Type B pancreatic cell (in vitro differentiated cells): Measurements from ENCODE around the gene KCNB1. TPM values are rescaled to one million over a fixed set of nuclear protein-coding genes. Genes with fewer than 3 reads are reported as not detected.
A peak's percentile ranks its signal among the peaks of the same experiment; 100 is the strongest.

ENCODE experiments used
- DNase-seq: peaks from one replicate; pipeline ENCODE4 v3.0.0; 2021; ENCODE audit warnings: mixed read lengths; ENCODE audit not compliant: unreplicated experiment; ENCODE audit errors: extremely low spot score
- H3K27ac Mint-ChIP-seq: 2 replicates; pipeline ENCODE4 v1.8.0; 2021; ENCODE audit warnings: mild to moderate bottlenecking, mixed read lengths
- H3K27me3 Mint-ChIP-seq: 2 replicates; pipeline ENCODE4 v1.8.0; 2021; ENCODE audit warnings: mixed read lengths
- H3K36me3 Mint-ChIP-seq: 2 replicates; pipeline ENCODE4 v1.8.0; 2021; ENCODE audit warnings: mixed read lengths
- H3K4me1 Mint-ChIP-seq: one replicate; pipeline ENCODE4 v1.8.0; 2021; ENCODE audit warnings: mixed read lengths; ENCODE audit not compliant: unreplicated experiment
- H3K4me3 Mint-ChIP-seq: 2 replicates; pipeline ENCODE4 v1.8.0; 2021; ENCODE audit warnings: mild to moderate bottlenecking, mixed read lengths
- H3K9me3 Mint-ChIP-seq: 2 replicates; pipeline ENCODE4 v1.8.0; 2021; ENCODE audit warnings: mixed read lengths
- CTCF ChIP-seq: fragments of 200-600 bp; sonication (generic); conservative IDR thresholded peaks from 2 replicates; pipeline ENCODE4 v1.5.0; 2021; ENCODE audit warnings: antibody characterized with exemption, mild to moderate bottlenecking
- total RNA-seq: library from RNA; stranded (reverse); gene quantifications from 2 replicates; pipeline ENCODE4 v1.2.1, GENCODE V29; 2021; ENCODE audit warnings: low replicate concordance

KCNB1 gene
- total RNA-seq, 1 donor from 2014 or later, result 1.2 TPM

GRCh38 chr20:49501917-49502316 is 19.4 kb upstream of the KCNB1 start:
- H3K27ac Mint-ChIP-seq, result no peak overlapping the region
- no peak for DNase-seq
- TF ChIP-seq CTCF, result no peak
- no peaks in the 10 kb centered on the region for H3K9me3 Mint-ChIP-seq
- H3K27me3 Mint-ChIP-seq, result peaks cover 10% of the 10 kb centered on the region
- H3K4me1 Mint-ChIP-seq, result peaks cover 5% of the 10 kb centered on the region
- H3K36me3 Mint-ChIP-seq, result no peaks in the 10 kb centered on the region
- H3K4me3 Mint-ChIP-seq, result no peak overlapping the region

DNA sequence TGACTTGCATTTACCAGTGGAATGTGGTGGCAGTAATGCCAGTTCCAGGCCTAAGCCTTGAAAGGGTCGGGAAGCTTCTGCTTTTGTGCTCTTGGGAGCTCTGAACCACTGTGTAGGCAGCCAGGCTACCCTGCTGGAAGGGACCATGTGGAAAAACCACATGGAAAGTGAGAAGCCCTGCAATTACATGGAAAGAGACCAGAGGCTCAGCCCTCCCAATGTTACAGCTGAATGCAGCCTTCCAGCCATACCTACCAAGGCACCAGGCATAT is 14.9 kb upstream of the KCNB1 start:
- Mint-ChIP-seq H3K4me3 (no peak overlapping the region), H3K36me3 (no peaks in the 10 kb centered on the region), H3K27ac (no peak overlapping the region), H3K4me1 (peaks cover 11% of the 10 kb centered on the region), H3K9me3 (no peaks in the 10 kb centered on the region), H3K27me3 (peaks cover 27% of the 10 kb centered on the region)
- TF ChIP-seq CTCF, result no peak
- DNase-seq, result no peak

DNA sequence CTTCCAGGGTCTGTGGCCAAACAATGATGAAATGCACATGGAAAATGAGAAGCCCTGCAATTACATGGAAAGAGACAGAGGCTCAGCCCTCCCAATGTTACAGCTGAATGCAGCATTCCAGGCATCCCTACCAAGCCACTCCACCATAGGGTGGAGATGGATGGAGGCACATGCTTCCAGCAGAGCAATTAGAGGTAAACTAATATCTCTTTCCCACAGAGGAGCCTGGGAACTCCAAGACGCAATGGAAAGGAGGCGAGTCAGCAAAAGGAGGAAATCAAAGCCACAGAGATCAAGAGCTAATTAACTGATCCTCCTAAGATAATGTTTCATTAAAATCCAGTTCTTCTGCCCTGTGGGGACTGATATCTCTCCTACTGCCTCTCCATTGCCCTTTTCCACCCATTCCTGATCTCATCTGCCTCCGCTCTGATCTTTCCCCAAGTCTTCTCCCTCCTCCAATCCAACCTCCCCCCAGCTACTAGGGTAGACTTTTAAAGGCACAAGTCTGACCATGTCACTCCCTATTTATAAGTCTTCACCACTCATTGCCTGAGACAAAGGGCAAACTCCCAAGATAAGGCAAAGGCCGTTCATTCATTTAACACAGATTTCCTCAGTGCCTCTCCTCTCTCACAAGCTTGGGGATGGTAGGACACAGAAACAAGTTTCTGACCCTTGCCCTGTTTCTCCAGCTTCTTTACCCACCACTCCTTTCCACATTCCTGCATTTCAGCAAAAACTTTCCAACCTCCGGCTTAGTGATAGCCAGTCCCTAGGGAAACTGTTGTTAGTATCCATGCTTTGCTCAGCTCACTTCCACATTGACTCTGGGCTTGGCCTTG is 14.3 kb upstream of the KCNB1 start:
- Mint-ChIP-seq H3K27me3 (peaks cover 30% of the 10 kb centered on the region), H3K4me1 (peaks cover 11% of the 10 kb centered on the region), H3K27ac (peak overlapping the region; percentile 3), H3K9me3 (no peaks in the 10 kb centered on the region), H3K36me3 (no peaks in the 10 kb centered on the region), H3K4me3 (no peak overlapping the region)
- TF ChIP-seq CTCF, result no peak
- DNase-seq, result no peak

DNA sequence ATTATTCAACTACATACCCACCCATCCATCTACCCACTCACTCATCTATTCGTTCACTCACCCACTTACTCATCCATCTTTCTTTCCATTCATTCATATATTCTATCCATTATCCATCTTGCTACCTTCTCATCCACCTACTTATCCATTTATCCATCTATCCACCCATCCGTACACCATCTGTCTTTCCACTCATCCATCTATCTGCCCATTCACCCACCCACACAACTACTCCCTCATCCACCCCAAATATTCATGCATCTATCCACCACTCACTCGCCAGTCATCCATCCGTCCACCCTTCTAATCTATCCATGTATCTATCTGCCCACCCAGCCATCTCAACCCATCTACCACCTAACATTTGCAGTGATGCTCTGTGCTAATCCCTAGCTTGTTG is 13.6 kb upstream of the KCNB1 start:
- no peak overlapping the region for H3K27ac Mint-ChIP-seq
- no peak for DNase-seq
- H3K4me1 Mint-ChIP-seq, result peaks cover 11% of the 10 kb centered on the region
- H3K27me3 Mint-ChIP-seq, result peaks cover 33% of the 10 kb centered on the region
- H3K9me3 Mint-ChIP-seq, result no peaks in the 10 kb centered on the region
- no peak overlapping the region for H3K4me3 Mint-ChIP-seq
- no peak for TF ChIP-seq CTCF
- no peaks in the 10 kb centered on the region for H3K36me3 Mint-ChIP-seq

GRCh38 chr20:49490689-49491088 is 8.2 kb upstream of the KCNB1 start:
- Mint-ChIP-seq H3K27ac (no peak overlapping the region), H3K4me3 (no peak overlapping the region), H3K9me3 (no peaks in the 10 kb centered on the region), H3K27me3 (peaks cover 59% of the 10 kb centered on the region), H3K4me1 (no peaks in the 10 kb centered on the region), H3K36me3 (no peaks in the 10 kb centered on the region)
- TF ChIP-seq CTCF, result no peak
- DNase-seq, result no peak
